ENCODE data around the gene AGTR1. TPM values are rescaled to one million over a fixed set of nuclear protein-coding genes. Genes with fewer than 3 reads are reported as not detected.
A peak's percentile ranks its signal among the peaks of the same experiment; 100 is the strongest.

AGTR1 gene
- total and polyA plus RNA-seq, 2 of the 13 experiments (the other 11 are each of a cell fraction or from before 2014, with no cell fraction given): 0.64 to 1.5 TPM

GRCh38 chr3:148711981-148712666 is 14.4 kb downstream of the AGTR1 start (continued):
- TF ChIP-seq HNRNPLL (IDR thresholded peaks at IDR 0.05; ENCODE audit: low read depth, low read length, poor library complexity, severe bottlenecking) (no peak), HOXA3 (CRISPR knock-in tag; IDR thresholded peaks at IDR 0.05) (no peak), NFIC (IDR thresholded peaks at IDR 0.05; ENCODE audit: low read length) (0 out of 2 replicates have a peak, but pooled peaks have one; percentile 27), RXRB (CRISPR knock-in tag; IDR thresholded peaks at IDR 0.05; ENCODE audit: borderline replicate concordance) (peak; percentile 48; the same call in 1 of the 2 replicates), ZBTB44 (CRISPR knock-in tag; IDR thresholded peaks at IDR 0.05) (no peak), NBN (conservative IDR thresholded peaks at IDR 0.05) (no peak), ZNF749 (CRISPR knock-in tag; IDR thresholded peaks at IDR 0.05; ENCODE audit: borderline replicate concordance) (no peak), SOX6 (IDR thresholded peaks at IDR 0.05) (no peak), SOX6 (CRISPR knock-in tag; IDR thresholded peaks at IDR 0.05) (peak; percentile 29; the same call in 1 of the 2 replicates), GABPA (IDR thresholded peaks at IDR 0.05; ENCODE audit: low read depth, low read length) (no peak), GABPA (CRISPR knock-in tag; IDR thresholded peaks at IDR 0.05; ENCODE audit: low read depth) (no peak), ZNF703 (CRISPR knock-in tag; IDR thresholded peaks at IDR 0.05; ENCODE audit: borderline replicate concordance) (no peak), ZMYM3 (CRISPR knock-in tag; IDR thresholded peaks at IDR 0.05) (peak; percentile 13; the same call in 1 of the 2 replicates), THAP11 (CRISPR knock-in tag; IDR thresholded peaks at IDR 0.05) (no peak), CEBPZ (IDR thresholded peaks at IDR 0.05; ENCODE audit: low read length) (no peak), SRY (CRISPR knock-in tag; IDR thresholded peaks at IDR 0.05) (no peak), MED1 (CRISPR knock-in tag; IDR thresholded peaks at IDR 0.05) (peak; percentile 51), TAF1 (CRISPR knock-in tag; IDR thresholded peaks at IDR 0.05) (no peak), AHDC1 (CRISPR knock-in tag; IDR thresholded peaks at IDR 0.05; ENCODE audit: borderline replicate concordance) (peak; percentile 72; the same call in 1 of the 2 replicates)
